GM19240 (cell line): Measurements from ENCODE around the gene SRXN1.

Experiments
- DNase-seq: peaks from one replicate; pipeline ENCODE4 v3.0.0; 2011; ENCODE audit warnings: low spot score; ENCODE audit not compliant: insufficient read length

Gene SRXN1

GRCh38 chr20:607476-607875 is 45.5 kb downstream of the SRXN1 start:
- DNase-seq: no peak

GRCh38 chr20:605237-605636 is 47.8 kb downstream of the SRXN1 start:
- DNase-seq: no peak

- DNase-seq: no peak
These were observed 49.8 kb downstream of the SRXN1 start for GRCh38 chr20:603116-603640.

- DNase-seq: no peak
These were observed 50.7 kb downstream of the SRXN1 start for GRCh38 chr20:602111-602970.

GRCh38 chr20:600736-601135 is 52.3 kb downstream of the SRXN1 start:
- no peak for DNase-seq

- no peak for DNase-seq
These were observed 52.9 kb downstream of the SRXN1 start for GRCh38 chr20:600141-600540.

GRCh38 chr20:598133-598850 is 54.7 kb downstream of the SRXN1 start:
- DNase-seq: no peak

- DNase-seq: no peak
These were observed 55.4 kb downstream of the SRXN1 start for GRCh38 chr20:597560-597959.
